NB4 (cell line): ENCODE results near the gene B9D1.

Experiments
- CTCF ChIP-seq: IDR thresholded peaks from one replicate; pipeline ENCODE4 v1.5.1; 2012; ENCODE audit warnings: low read depth, low read length
- MAX ChIP-seq: IDR thresholded peaks from 2 replicates; pipeline ENCODE4 v1.6.1; 2011; ENCODE audit warnings: low read depth, low read length
- MYC ChIP-seq: IDR thresholded peaks from 2 replicates; pipeline ENCODE4 v1.6.1; 2011; ENCODE audit warnings: low read depth, low read length
- POLR2A ChIP-seq: IDR thresholded peaks from 2 replicates; pipeline ENCODE4 v1.6.1; 2011; ENCODE audit warnings: mild to moderate bottlenecking; ENCODE audit not compliant: insufficient read length; ENCODE audit errors: extremely low read depth

GRCh38 chr17:19397556-19398041 lies 35.1 kb upstream of the B9D1 start:
- TF ChIP-seq CTCF (no peak), POLR2A (no peak), MAX (no peak), MYC (no peak)
